OCI-LY7 (cell line): Measurements from ENCODE around the gene ATPAF2.

Experiments used
- CTCF ChIP-seq: fragments of 200-600 bp; sonication (generic); conservative IDR thresholded peaks from 2 replicates; pipeline ENCODE4 v1.5.1; 2014; ENCODE audit warnings: mild to moderate bottlenecking, antibody characterized with exemption, low read length, moderate library complexity, mixed read lengths
- EZH2phosphoT487 ChIP-seq: fragments of 200-600 bp; sonication (generic); IDR thresholded peaks from 2 replicates; pipeline ENCODE4 v1.6.1; 2018; ENCODE audit warnings: low read depth, borderline replicate concordance, mild to moderate bottlenecking, mixed run types, antibody characterized with exemption, low read length, moderate library complexity, mixed read lengths

GRCh38 chr17:18021372-18021771, 17.6 kb downstream of the ATPAF2 start:
- no peak for TF ChIP-seq CTCF
- TF ChIP-seq EZH2phosphoT487: no peak
